Keratinocyte (primary cell): ENCODE results near the gene CD63.

Source experiments
- EZH2 ChIP-seq: IDR thresholded peaks from one replicate; pipeline ENCODE4 v1.6.1; 2012; ENCODE audit warnings: inconsistent platforms, mild to moderate bottlenecking, low read length, moderate library complexity
- TF ChIP-seq, protein P1 (sequence below), 3 experiments: IDR thresholded peaks in 1 of 3; conservative IDR thresholded peaks in 1 of 3; optimal IDR thresholded peaks in 1 of 3; 2 replicates in 2 of 3; 3 replicates in 1 of 3; pipeline versions ENCODE3 to v1.5.1; 2011; ENCODE audit warnings: low read length in 3 of 3, mild to moderate bottlenecking in 3 of 3, moderate library complexity in 2 of 3, control low read depth in 1 of 3, inconsistent platforms in 1 of 3; ENCODE audit not compliant: insufficient read depth in 2 of 3; ENCODE audit errors: extremely low read depth in 1 of 3

GRCh38 chr12:55728939-55729818, at the start of gene CD63:
- TF ChIP-seq, protein P1, sequence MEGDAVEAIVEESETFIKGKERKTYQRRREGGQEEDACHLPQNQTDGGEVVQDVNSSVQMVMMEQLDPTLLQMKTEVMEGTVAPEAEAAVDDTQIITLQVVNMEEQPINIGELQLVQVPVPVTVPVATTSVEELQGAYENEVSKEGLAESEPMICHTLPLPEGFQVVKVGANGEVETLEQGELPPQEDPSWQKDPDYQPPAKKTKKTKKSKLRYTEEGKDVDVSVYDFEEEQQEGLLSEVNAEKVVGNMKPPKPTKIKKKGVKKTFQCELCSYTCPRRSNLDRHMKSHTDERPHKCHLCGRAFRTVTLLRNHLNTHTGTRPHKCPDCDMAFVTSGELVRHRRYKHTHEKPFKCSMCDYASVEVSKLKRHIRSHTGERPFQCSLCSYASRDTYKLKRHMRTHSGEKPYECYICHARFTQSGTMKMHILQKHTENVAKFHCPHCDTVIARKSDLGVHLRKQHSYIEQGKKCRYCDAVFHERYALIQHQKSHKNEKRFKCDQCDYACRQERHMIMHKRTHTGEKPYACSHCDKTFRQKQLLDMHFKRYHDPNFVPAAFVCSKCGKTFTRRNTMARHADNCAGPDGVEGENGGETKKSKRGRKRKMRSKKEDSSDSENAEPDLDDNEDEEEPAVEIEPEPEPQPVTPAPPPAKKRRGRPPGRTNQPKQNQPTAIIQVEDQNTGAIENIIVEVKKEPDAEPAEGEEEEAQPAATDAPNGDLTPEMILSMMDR (optimal IDR thresholded peaks at IDR 0.05 in 1 of 3, IDR thresholded peaks at IDR 0.05 in 1 of 3, conservative IDR thresholded peaks at IDR 0.05 in 1 of 3; ENCODE audit: extremely low read depth in 1 of 3, insufficient read depth in 2 of 3, low read length in 3 of 3) = no peak
- TF ChIP-seq EZH2 = no peak
